HG02642 (cell line): ENCODE results near the gene CCSER1.

Experiments
- ATAC-seq: cut with Tn5 transposase; IDR thresholded peaks from one replicate; pipeline ENCODE4 v1.9.1; 2021; ENCODE audit warnings: mild to moderate bottlenecking; ENCODE audit not compliant: unreplicated experiment, poor library complexity

The CCSER1 gene

DNA sequence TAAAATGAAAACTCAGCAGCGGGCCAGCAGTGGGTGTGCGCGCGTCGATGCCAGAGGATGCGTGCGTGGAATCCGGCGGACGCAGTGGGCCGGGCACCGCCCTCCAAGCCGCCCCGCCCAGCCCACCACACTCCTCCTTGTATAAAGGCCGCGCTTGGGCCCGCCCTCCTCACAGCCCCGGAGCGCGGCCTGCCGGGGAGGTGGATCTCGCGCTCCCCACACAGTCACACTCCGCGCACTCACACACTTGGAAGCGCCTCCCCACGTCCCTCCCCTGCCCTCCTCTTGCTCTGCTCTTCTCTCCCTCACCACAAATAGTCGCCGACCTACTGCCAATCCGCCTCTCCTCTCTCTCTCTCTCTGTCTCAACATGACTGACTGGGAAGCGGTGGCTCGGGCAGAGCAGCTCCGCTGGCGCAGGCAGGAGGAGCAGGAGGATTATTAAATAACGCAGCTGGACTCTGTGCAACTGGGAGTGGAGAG is at the start of gene CCSER1:
TSS of gene CCSER1 (plus strand) at position 172 of the 483 bp plus-strand sequence.
- ATAC-seq: peak; percentile 85

- ATAC-seq: no peak
Measured at GRCh38 chr4:90078440-90078839, 48.8 kb upstream of the CCSER1 start.

DNA sequence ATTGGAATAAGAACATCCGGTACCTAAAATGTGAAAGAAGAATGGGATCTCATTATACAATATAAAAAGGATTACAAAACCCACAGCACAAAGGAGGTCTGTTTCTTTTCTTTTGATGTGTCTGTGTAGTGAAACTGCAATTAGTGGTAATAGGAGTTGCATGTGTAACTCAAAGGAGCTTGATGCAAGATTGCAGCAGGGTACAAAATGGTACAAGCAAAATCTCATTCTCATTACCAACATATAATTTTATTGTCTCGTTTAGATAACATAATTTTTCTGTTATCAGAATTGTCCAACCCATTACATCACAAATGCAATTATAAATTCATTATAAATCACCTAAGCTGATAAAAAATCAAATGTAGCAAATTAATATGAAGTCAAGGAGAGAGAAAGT is 47.1 kb upstream of the CCSER1 start:
- no peak for ATAC-seq

DNA sequence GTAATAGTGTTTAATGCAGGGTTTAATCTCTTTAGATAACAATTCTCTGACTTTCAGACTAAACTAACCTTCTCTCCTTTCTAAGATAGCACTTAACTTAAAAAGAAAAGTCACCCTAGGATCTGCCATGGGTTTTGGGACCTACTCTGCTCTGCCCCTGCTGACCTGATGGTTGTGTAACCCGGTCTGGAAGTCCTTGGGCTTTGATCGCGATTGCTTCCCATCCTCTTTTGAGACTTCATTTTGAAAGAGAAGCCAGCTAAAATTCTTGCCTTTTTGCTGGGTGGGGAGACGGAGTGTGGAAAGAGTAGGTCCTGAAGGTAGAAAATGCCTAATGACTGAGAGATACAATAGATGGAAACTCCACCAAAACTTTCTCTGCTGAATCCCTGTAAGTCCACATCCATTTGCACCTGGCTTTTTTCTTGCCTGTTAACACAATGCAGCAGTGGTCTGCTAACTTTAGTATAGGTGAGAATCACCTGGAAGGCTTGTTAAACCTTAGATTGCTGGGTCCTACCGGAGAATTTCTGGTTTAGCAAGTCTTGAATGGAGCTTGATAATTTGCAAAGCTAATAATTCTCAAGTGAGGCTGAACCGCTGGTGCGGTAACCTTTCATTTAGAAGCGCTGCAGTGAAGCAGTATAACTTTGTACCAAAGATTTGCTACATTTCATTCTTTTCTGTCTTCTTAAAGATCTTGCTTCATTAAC is 45.6 kb upstream of the CCSER1 start:
- no peak for ATAC-seq

- ATAC-seq: no peak
Measured at GRCh38 chr4:90082449-90082848, 44.7 kb upstream of the CCSER1 start.

DNA sequence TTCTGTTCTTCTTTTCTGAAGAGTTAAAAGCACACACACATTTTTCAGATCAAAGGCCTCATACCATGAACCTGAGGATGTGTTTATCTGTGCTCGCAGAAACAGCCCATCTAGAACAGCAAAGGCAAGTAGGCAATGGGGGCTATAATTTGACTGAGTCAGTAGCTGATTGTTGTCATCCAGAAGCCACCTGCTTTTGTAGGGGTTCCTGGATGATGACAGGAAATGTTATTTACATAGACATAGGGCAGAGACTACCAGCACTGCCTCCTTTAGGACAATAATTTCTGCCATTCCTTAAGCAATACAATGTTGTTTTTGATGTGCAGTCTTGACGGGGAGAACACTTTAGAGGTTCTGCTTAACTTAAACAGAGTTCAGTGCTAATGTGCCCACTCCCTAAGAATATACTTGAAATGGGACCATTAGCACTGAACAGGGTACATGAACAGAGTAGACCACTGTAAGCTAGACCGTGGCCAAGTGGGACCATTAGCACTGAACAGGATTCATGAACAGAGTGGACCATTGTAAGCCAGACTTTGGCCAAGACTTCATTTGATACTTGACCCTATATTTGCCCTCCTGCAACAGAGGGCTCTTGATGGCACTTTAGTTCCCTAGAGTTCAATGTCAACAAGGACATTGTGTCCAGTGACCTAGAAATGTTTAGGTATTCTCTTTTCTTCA is 42.8 kb upstream of the CCSER1 start:
- no peak for ATAC-seq

- no peak for ATAC-seq
Measured at GRCh38 chr4:90084967-90085295, 42.3 kb upstream of the CCSER1 start.

- no peak for ATAC-seq
Measured at GRCh38 chr4:90093526-90093925, 33.7 kb upstream of the CCSER1 start.

- ATAC-seq: no peak
Measured at GRCh38 chr4:90095000-90095399, 32.2 kb upstream of the CCSER1 start.

GRCh38 chr4:90099812-90100211 is 27.4 kb upstream of the CCSER1 start:
- ATAC-seq: no peak

DNA sequence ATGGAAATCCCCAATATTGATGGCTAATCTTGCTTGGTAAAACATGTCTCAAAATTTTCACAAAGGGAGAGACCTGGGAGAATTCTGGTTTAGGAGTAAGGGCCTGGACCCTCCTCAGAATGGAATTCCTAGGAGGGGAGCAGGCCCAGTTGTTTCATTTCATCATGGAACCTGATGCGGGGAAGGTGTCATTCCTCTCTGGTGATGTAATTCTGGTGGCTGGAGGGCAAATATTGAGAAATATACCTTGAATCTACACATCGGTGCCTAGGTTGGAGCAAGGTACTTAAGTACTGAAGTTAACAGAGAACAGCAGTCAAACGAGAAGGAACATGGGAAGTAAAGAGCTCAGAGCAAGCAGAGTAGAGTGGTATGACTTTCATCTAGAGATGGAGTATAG is 23.2 kb upstream of the CCSER1 start:
- no peak for ATAC-seq

GRCh38 chr4:90105274-90105673 is 21.9 kb upstream of the CCSER1 start:
- ATAC-seq: no peak

- ATAC-seq: no peak
Measured at GRCh38 chr4:90112715-90113114, 14.5 kb upstream of the CCSER1 start.

DNA sequence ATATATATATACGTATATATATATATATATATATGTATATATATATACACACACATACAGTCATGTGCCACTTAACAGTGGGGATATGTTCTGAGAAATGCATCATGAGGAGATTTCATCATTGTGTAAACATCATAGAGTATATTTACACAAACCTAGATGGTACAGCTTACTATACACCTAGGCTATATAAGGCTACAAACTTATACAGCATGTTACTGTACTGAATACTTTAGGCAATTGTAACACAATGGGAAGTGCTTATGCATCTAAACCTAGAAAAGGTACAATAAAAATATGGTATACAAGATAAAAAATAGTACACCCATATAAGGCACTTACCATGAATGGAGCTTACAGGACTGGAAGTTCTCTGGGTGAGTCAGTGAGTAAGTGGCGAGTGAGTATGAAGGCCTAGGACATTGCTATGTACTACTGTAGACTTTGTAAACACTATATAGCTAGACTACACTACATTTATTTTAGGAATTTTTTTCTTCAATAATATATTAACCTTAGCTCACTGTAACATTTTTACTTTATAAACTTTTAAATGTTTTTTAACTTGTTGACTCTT is 13.2 kb upstream of the CCSER1 start:
- no peak for ATAC-seq

DNA sequence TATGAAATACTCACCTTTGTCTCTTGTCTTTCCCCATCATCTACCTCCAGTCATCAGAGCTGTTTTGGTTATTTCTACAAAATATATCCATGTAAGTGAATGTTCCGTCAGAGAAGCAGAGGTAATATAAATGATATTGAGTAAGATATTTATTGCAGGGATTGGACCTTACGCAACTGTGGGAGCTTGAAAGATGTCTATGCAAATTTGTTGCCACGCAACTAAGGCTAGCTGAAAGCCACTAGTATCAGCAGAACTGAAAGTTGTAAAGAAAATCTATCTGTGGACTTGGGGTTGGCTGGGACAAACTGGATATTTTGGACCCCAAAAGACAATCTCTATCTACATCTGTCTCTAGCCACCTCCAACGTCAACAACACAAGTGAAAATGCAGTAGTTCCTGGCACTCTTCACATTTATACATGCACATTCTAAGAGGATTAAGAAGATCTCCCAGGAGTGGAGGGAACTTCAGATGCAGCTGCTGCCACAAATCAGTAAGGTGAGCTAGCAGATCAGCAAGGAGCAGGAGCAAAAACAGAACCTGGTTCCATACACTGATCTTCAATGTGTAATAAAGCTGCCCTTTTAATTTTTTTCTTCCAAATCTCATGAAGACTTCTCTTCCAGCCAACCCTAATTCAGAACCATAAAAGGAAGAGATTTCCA is 8.5 kb upstream of the CCSER1 start:
- peak; percentile 86 for ATAC-seq

- no peak for ATAC-seq
Measured at GRCh38 chr4:90120037-90120436, 7.2 kb upstream of the CCSER1 start.

- ATAC-seq: no peak
Measured at GRCh38 chr4:90120815-90121214, 6.4 kb upstream of the CCSER1 start.

DNA sequence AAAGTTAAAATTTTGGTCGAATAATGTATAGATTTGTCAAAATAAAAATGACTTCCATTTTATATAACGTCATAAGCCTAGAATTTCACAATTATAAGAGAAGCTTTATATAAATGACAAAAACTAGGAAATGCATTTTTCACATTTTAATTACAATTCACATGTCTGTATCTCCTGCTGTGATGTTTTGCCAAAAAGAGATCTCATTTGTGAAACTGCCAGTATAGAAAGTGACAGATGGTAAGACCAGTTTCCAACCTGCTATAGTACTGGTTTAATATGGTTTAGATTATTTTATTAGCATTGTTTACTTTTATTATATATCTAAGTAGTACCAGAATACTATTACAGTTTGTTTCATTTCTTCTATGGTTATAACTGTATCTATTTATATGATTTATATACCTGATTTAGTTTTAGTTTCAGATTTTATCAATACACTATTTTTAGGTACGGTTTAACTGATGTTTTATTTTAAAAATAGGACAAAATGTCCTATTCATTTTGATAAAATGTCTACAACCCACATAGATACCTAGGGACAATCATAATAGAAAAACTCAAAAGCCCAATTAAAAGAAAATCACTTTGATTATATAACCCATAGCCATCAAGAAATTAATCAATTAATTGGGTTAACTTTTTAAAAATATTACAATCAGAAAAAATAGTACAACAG is 5.4 kb upstream of the CCSER1 start:
- ATAC-seq: no peak

GRCh38 chr4:90122355-90122748 is 4.8 kb upstream of the CCSER1 start:
- no peak for ATAC-seq

GRCh38 chr4:90124276-90124675 is 2.9 kb upstream of the CCSER1 start:
- no peak for ATAC-seq

DNA sequence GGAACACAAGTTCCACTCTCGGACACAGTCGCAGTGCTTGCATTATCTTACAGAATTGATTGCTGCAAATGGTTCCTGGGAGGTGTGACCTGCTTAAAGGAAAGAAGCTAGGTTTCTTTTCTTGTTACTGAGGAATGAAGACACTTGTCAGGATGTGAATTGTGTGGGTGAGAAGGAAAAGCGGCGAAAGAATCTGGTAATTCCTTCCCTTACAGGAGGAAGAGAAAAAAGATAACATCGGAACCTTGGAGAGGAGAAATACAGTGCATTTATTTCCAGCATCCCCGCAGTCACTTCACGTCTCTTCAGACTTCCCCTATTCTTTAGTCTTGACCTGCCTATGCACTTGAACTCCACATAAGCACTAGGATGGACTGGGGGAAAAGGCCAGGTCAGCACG is 389 bp upstream of the CCSER1 start:
- ATAC-seq: no peak
